H9 (cell line): ENCODE data around the gene SUPT3H. TPM values are rescaled to one million over a fixed set of nuclear protein-coding genes. Genes with fewer than 3 reads are reported as not detected.

Experiments used
- DNase-seq: peaks from one replicate; pipeline ENCODE4 v3.0.0-alpha.2; 2017
- H2AFZ ChIP-seq: one replicate; pipeline ENCODE4 v1.6.1; 2013; ENCODE audit warnings: mild to moderate bottlenecking, low read length, control low read depth, moderate library complexity
- H2AK5ac ChIP-seq: 2 replicates; pipeline ENCODE4 v1.6.1; 2013; ENCODE audit warnings: low read length, control low read depth, mixed read lengths; ENCODE audit not compliant: insufficient read length
- H2BK120ac ChIP-seq: one replicate; pipeline ENCODE4 v1.6.1; 2013; ENCODE audit warnings: low read depth, mild to moderate bottlenecking, low read length, control low read depth, inconsistent platforms; ENCODE audit not compliant: poor library complexity, severe bottlenecking
- H2BK12ac ChIP-seq: 2 replicates; pipeline ENCODE4 v1.6.1; 2013; ENCODE audit warnings: low read length, control low read depth, mixed read lengths, low read depth; ENCODE audit not compliant: insufficient read length
- H2BK15ac ChIP-seq: 2 replicates; pipeline ENCODE4 v1.6.1; 2013; ENCODE audit warnings: low read depth, low read length, control low read depth
- H2BK20ac ChIP-seq: one replicate; pipeline ENCODE4 v1.6.1; 2013; ENCODE audit warnings: low read depth, mild to moderate bottlenecking, low read length, control low read depth, inconsistent platforms; ENCODE audit not compliant: poor library complexity, severe bottlenecking
- H2BK5ac ChIP-seq: 2 replicates; pipeline ENCODE4 v1.6.1; 2013; ENCODE audit warnings: low read length, control low read depth, mixed read lengths; ENCODE audit not compliant: insufficient read length
- H3K14ac ChIP-seq: 2 replicates; pipeline ENCODE4 v1.6.1; 2013; ENCODE audit warnings: low read length, control low read depth; ENCODE audit not compliant: insufficient read depth
- H3K18ac ChIP-seq: 2 replicates; pipeline ENCODE4 v1.6.1; 2013; ENCODE audit warnings: low read depth, mild to moderate bottlenecking, mixed read lengths, low read length, control low read depth; ENCODE audit not compliant: insufficient read length
- H3K23ac ChIP-seq: 2 replicates; pipeline ENCODE4 v1.6.1; 2013; ENCODE audit warnings: low read length, control low read depth, mixed read lengths, low read depth; ENCODE audit not compliant: insufficient read length
- H3K23me2 ChIP-seq: 2 replicates; pipeline ENCODE4 v1.6.1; 2013; ENCODE audit warnings: low read depth, mild to moderate bottlenecking, mixed read lengths, low read length, control low read depth; ENCODE audit not compliant: insufficient read length, poor library complexity, severe bottlenecking
- H3K27ac ChIP-seq: 2 replicates; pipeline ENCODE4 v1.5.1; 2013; ENCODE audit warnings: low read length, control low read depth, mixed read lengths, low read depth; ENCODE audit not compliant: insufficient read length
- H3K27me3 ChIP-seq: 2 replicates; pipeline ENCODE4 v1.6.1; 2013; ENCODE audit warnings: low read length, control low read depth, inconsistent platforms; ENCODE audit not compliant: insufficient read depth
- H3K4ac ChIP-seq: 2 replicates; pipeline ENCODE4 v1.6.1; 2013; ENCODE audit warnings: low read depth, mild to moderate bottlenecking, control low read depth, inconsistent platforms, low read length, moderate library complexity
- H3K4me1 ChIP-seq: 2 replicates; pipeline ENCODE4 v1.6.1; 2013; ENCODE audit warnings: low read length, control low read depth, inconsistent platforms; ENCODE audit not compliant: insufficient read depth
- H3K4me2 ChIP-seq: 2 replicates; pipeline ENCODE4 v1.6.1; 2013; ENCODE audit warnings: low read length, control low read depth, mixed read lengths; ENCODE audit not compliant: insufficient read length, insufficient read depth
- H3K56ac ChIP-seq: 2 replicates; pipeline ENCODE4 v1.6.1; 2013; ENCODE audit warnings: low read depth, mild to moderate bottlenecking, mixed read lengths, low read length, control low read depth; ENCODE audit not compliant: insufficient read length
- H3K79me1 ChIP-seq: 2 replicates; pipeline ENCODE4 v1.6.1; 2013; ENCODE audit warnings: low read depth, mild to moderate bottlenecking, moderate library complexity, low read length, control low read depth, inconsistent platforms; ENCODE audit not compliant: insufficient read depth, poor library complexity, severe bottlenecking
- H3K79me2 ChIP-seq: 2 replicates; pipeline ENCODE4 v1.6.1; 2013; ENCODE audit warnings: low read length, control low read depth, inconsistent platforms; ENCODE audit not compliant: insufficient read depth
- H3K9ac ChIP-seq: 2 replicates; pipeline ENCODE4 v1.6.1; 2013; ENCODE audit warnings: low read length, control low read depth, mixed read lengths; ENCODE audit not compliant: insufficient read length; ENCODE audit errors: extremely low read depth
- H3K9me3 ChIP-seq: one replicate; pipeline ENCODE4 v1.6.1; 2013; ENCODE audit warnings: low read depth, low read length, inconsistent platforms; ENCODE audit not compliant: control insufficient read depth
- H3T11ph ChIP-seq: one replicate; pipeline ENCODE4 v1.6.1; 2013; ENCODE audit warnings: mild to moderate bottlenecking, low read length, control low read depth, inconsistent platforms
- H4K20me1 ChIP-seq: one replicate; pipeline ENCODE4 v1.6.1; 2013; ENCODE audit not compliant: control insufficient read depth, insufficient read length, insufficient read depth
- H4K5ac ChIP-seq: 2 replicates; pipeline ENCODE4 v1.6.1; 2013; ENCODE audit warnings: low read depth, mild to moderate bottlenecking, mixed read lengths, low read length, control low read depth; ENCODE audit not compliant: insufficient read length
- H4K8ac ChIP-seq: replicated peaks from 2 replicates; pipeline ENCODE4 v1.6.1; 2013; ENCODE audit warnings: low read length, control low read depth, mixed read lengths, low read depth; ENCODE audit not compliant: insufficient read length
- H4K91ac ChIP-seq: 2 replicates; pipeline ENCODE4 v1.6.1; 2013; ENCODE audit warnings: low read depth, mild to moderate bottlenecking, moderate library complexity, mixed read lengths, low read length, control low read depth; ENCODE audit not compliant: insufficient read length
- H3K27ac Mint-ChIP-seq, 3 experiments: 2 replicates in 2 of 3; 3 replicates in 1 of 3; pipeline ENCODE4 v1.8.0; 2020 to 2021; ENCODE audit warnings: mixed read lengths in 3 of 3, mild to moderate bottlenecking in 1 of 3, moderate library complexity in 1 of 3
- H3K27me3 Mint-ChIP-seq: 2 replicates; pipeline ENCODE4 v1.8.0; 2021; ENCODE audit warnings: low read depth, mild to moderate bottlenecking, moderate library complexity, mixed read lengths
- H3K36me3 Mint-ChIP-seq, 3 experiments: 2 replicates in 2 of 3; 3 replicates in 1 of 3; pipeline ENCODE4 v1.8.0; 2020 to 2021; ENCODE audit warnings: low read depth in 3 of 3, mixed read lengths in 3 of 3; ENCODE audit not compliant: insufficient read depth in 1 of 3
- H3K4me1 Mint-ChIP-seq, 2 experiments: 2 replicates each; pipeline ENCODE4 v1.8.0; 2020; ENCODE audit warnings: mixed read lengths in 2 of 2
- H3K4me3 Mint-ChIP-seq, 2 experiments: 2 replicates in 1 of 2; 3 replicates in 1 of 2; pipeline ENCODE4 v1.8.0; 2020 to 2021; ENCODE audit warnings: mild to moderate bottlenecking in 2 of 2, mixed read lengths in 2 of 2, moderate library complexity in 1 of 2
- H3K9me3 Mint-ChIP-seq, 2 experiments: 2 replicates in 1 of 2; 3 replicates in 1 of 2; pipeline ENCODE4 v1.8.0; 2020; ENCODE audit warnings: mild to moderate bottlenecking in 2 of 2, mixed read lengths in 2 of 2, moderate library complexity in 1 of 2
- WGBS: extraction: QIAGEN DNeasy Blood & Tissue Kit; methylation state at CpG from one replicate; pipeline ENCODE4 v1.1.7; 2013; ENCODE audit warnings: missing lambda C conversion rate, low lambda C conversion rate, mixed read lengths; ENCODE audit not compliant: insufficient read length; ENCODE audit errors: extremely low coverage; 5-methylcytosine and 5-hydroxymethylcytosine counted together
- total RNA-seq: library from RNA; stranded (reverse); gene quantifications from 2 replicates; pipeline ENCODE4 v1.2.1, GENCODE V29; 2021
- TF ChIP-seq, protein P1 (sequence below): fragments of 200-600 bp; sonication (generic); conservative IDR thresholded peaks from 3 replicates; pipeline ENCODE4 v1.8.0; 2021; ENCODE audit warnings: antibody characterized with exemption, mild to moderate bottlenecking

Gene SUPT3H
- total RNA-seq, 1 experiment from 2014 or later = 22.5 TPM

DNA sequence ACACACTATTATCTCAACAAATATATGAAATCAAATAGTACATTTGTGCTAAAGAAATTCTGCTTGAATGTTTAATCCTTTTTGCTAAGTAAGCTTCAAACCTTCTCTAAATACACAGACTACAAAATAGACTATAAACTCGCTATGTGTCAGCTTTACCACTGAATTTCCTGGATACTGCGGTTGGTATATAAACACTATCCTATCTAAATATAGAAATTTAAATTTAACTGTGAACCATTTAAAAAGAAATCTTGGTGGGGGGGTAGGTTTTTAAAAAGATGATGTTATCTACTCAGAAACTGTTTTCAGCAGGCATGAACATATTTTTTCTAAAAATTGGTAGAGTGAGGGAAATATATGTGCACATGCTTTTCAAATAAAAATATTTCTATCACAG lies 356.1 kb downstream of the SUPT3H start:
- no peak for DNase-seq
- no peaks in the 10 kb centered on the region for H4K20me1 ChIP-seq
- H4K8ac ChIP-seq = no peak overlapping the region
- WGBS = no CpG with 5 or more reads among the region's 2 CpGs
- H2AK5ac ChIP-seq = no peak overlapping the region
- Mint-ChIP-seq H3K27me3 (no peaks in the 10 kb centered on the region), H3K9me3 (peaks cover 0 to 3% of the 10 kb centered on the region in 2 experiments; a peak in 2 of 5 replicates), H3K4me1 (peaks cover 0 to 4% of the 10 kb centered on the region in 2 experiments; a peak in 1 of 4 replicates), H3K36me3 (peaks cover 0 to 5% (median 4%) of the 10 kb centered on the region in 3 experiments; a peak in 2 of 7 replicates), H3K4me3 (no peak overlapping the region), H3K27ac (no peak overlapping the region)
- H3K23me2 ChIP-seq = no peaks in the 10 kb centered on the region
- no peak overlapping the region for H2BK20ac ChIP-seq
- no peak overlapping the region for H2BK12ac ChIP-seq
- no peak overlapping the region for H2AFZ ChIP-seq
- H4K5ac ChIP-seq = no peak overlapping the region
- no peak overlapping the region for H3K9ac ChIP-seq
- TF ChIP-seq, protein P1, sequence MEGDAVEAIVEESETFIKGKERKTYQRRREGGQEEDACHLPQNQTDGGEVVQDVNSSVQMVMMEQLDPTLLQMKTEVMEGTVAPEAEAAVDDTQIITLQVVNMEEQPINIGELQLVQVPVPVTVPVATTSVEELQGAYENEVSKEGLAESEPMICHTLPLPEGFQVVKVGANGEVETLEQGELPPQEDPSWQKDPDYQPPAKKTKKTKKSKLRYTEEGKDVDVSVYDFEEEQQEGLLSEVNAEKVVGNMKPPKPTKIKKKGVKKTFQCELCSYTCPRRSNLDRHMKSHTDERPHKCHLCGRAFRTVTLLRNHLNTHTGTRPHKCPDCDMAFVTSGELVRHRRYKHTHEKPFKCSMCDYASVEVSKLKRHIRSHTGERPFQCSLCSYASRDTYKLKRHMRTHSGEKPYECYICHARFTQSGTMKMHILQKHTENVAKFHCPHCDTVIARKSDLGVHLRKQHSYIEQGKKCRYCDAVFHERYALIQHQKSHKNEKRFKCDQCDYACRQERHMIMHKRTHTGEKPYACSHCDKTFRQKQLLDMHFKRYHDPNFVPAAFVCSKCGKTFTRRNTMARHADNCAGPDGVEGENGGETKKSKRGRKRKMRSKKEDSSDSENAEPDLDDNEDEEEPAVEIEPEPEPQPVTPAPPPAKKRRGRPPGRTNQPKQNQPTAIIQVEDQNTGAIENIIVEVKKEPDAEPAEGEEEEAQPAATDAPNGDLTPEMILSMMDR = no peak
- no peak overlapping the region for H3K27ac ChIP-seq
- no peak overlapping the region for H4K91ac ChIP-seq
- no peak overlapping the region for H3K4me2 ChIP-seq
- no peak overlapping the region for H3K56ac ChIP-seq
- H2BK5ac ChIP-seq = no peak overlapping the region
- no peak overlapping the region for H3K14ac ChIP-seq
- H3K18ac ChIP-seq = no peak overlapping the region
- H3K79me1 ChIP-seq = no peaks in the 10 kb centered on the region
- no peak overlapping the region for H2BK15ac ChIP-seq
- no peak overlapping the region for H3T11ph ChIP-seq
- no peak overlapping the region for H3K23ac ChIP-seq
- H3K4me1 ChIP-seq = no peaks in the 10 kb centered on the region
- H3K27me3 ChIP-seq = no peaks in the 10 kb centered on the region
- no peaks in the 10 kb centered on the region for H3K79me2 ChIP-seq
- no peak overlapping the region for H3K4ac ChIP-seq
- H2BK120ac ChIP-seq = no peak overlapping the region
- H3K9me3 ChIP-seq = no peaks in the 10 kb centered on the region
